Activated CD8-positive, alpha-beta memory T cell treated with anti-CD3 and anti-CD28 coated beads for 1 hour (primary cell): ENCODE data around the gene RELN.

Source experiments
- DNase-seq, 2 donors: peaks; one replicate each; pipeline ENCODE4 v3.0.0-alpha.2; 2020; ENCODE audit warnings: low read depth in 1 of 2; ENCODE audit errors: extremely low read depth in 1 of 2

The RELN gene

DNA sequence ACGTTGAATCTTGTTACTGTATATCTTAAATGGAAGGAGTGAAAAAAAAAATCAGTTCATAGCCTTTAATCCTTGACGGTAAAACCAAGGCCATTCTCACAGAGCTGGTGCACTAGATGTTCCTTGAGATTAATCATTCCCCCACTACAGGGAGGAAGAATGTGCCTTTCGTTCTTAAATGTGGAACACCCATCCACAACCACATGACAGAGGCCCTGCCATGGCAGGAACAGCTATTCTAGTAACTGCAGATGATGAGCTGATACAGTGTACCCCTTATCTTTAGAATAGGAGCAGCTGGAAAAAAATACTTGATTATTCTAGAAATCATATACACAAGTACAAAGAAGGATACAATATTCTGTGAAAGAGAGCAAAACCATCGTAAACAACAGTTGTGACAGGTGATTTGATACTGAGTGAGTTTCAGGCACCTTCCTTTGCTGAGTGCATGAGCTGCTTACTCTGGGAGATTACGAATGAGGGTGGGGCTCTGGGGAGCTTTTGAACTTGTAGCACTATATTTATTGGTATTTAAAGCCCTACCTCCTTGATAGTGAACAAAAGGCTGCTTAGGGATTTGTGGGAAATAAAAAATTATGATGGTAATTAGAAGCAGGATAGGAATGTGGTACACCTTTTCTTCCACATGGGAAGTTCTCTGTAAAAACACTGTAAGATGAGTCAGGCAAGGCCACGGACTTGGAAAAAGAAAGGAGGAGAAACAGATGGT, 299.1 kb downstream of the RELN start:
- DNase-seq, result no peak

DNA sequence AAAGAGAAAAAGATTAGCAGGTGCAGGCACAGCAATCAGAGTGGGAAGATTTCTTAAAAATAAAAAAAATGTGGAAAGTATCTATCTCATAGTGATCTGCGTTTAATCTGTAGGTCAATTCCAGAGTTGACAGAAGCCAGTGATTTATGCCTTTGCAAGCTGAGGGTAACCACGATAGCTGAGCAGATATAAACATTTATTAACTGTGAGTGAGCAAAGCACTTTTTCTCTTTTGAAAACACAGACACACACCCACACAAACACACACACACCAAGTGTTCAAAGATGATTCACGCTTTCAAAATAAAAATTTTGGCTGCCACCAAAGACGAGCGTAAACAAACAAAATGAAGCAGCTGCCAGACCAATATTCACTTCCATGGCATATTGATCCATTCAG, 300.2 kb downstream of the RELN start:
- no peak for DNase-seq

DNA sequence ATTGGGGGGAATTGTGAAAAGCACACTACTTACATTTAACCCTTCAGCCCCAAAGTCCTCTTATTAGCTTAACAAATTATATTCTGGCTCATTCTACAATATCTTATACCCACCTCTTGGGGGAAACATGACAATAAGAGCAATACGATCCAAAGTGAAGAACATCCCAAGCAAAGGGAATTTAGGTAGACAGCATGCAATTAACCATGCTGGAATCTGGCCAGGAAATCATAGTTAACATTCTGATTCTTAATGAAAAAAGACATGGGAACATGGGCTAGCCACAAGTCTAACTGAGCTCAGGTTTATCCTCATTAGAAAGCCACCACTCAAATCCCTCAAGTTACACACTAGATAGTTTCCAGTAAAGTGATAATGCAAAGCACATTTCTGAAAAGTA, 301.5 kb downstream of the RELN start:
- DNase-seq, result no peak

DNA sequence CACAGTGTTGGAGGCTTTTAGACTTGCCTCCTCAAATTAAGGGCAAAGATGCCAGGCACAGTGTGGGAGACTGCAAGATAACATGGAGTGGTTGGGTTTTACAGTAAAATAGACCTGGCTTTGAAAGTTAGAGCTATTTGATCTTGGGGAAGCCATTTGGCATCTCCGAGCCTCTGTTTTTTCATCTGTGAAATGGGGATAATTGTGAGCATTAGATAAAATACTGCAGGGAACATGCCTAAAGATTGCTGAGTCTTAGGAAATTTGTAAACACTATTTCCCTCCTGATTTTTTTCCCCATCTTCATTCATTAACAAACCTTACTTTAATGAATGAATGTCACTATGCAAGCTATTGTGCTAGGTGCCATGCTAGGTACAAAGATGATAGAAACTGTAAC, 302.2 kb downstream of the RELN start:
- DNase-seq, result no peak

DNA sequence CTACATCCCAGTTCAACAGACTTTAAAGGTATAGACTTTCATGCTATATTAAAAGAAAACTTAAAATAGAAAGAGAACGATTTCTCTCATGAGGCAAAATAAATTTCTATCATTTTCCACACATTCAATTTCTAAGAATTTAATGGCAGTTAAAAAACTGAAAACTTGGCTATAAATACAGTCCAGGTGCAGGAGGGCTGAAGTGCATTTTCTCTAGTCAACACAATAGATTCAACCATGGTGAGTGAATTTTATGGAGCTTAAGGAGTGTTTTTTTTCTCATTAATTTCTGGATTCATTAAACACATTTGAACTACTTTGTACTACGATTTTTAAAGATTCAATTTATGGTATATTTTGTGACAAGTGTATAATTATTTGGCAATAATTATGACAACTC, 302.7 kb downstream of the RELN start:
- DNase-seq, result no peak

DNA sequence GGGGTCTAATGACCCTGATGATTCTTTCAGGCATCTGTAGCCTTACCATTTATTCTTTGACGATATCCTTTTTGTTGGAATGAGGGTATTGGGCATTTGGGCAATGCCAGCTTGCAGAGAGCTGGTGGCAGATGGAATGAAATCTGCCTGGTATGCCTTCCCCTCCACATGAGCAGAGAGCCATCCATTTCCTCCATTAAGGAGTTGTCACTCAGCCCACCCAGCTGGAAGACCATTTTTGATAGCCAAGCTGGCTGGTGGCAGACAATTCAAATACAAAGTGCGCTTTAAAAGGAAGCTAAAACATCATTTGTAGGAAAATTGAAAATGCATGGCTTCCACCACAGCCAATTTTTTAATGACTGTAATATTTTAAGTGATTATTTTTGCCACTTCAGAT, 303.4 kb downstream of the RELN start:
- no peak for DNase-seq

DNA sequence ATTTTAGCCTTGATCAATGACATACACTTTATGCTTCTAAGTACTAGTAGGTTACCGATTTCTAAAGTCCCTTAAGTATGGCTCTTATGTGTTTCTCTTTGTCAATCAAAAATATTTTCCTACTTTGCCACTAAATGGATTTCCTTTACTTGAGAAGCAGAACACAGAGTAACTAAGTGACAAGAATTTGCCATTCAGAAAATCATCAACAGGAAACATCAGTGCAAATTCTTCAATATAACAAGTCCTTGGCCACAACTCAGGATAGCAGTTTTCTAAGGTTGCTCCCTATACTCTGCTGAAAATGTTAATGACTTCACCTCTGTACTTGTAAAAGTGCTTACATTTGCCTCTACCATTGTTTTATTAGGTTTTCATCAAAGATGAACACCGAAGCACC, 303.8 kb downstream of the RELN start:
- DNase-seq, result no peak

DNA sequence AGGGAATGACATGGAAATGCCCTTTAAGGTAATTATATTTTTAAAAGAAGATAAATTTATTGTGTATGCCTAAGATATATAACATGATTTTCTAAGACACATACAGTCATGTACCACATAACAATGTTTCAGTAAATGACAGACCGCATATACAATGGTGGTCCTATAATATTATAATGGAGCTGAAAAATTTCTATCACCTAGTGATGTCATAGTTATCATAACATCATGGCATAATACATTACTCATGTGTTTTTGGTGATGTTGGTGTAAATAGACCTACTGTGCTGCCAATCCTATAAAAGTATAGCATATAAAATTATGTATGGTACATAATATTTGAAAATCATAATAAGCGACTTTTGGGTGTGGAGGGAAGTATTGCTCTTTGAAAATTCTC, 306.1 kb downstream of the RELN start:
- no peak for DNase-seq

DNA sequence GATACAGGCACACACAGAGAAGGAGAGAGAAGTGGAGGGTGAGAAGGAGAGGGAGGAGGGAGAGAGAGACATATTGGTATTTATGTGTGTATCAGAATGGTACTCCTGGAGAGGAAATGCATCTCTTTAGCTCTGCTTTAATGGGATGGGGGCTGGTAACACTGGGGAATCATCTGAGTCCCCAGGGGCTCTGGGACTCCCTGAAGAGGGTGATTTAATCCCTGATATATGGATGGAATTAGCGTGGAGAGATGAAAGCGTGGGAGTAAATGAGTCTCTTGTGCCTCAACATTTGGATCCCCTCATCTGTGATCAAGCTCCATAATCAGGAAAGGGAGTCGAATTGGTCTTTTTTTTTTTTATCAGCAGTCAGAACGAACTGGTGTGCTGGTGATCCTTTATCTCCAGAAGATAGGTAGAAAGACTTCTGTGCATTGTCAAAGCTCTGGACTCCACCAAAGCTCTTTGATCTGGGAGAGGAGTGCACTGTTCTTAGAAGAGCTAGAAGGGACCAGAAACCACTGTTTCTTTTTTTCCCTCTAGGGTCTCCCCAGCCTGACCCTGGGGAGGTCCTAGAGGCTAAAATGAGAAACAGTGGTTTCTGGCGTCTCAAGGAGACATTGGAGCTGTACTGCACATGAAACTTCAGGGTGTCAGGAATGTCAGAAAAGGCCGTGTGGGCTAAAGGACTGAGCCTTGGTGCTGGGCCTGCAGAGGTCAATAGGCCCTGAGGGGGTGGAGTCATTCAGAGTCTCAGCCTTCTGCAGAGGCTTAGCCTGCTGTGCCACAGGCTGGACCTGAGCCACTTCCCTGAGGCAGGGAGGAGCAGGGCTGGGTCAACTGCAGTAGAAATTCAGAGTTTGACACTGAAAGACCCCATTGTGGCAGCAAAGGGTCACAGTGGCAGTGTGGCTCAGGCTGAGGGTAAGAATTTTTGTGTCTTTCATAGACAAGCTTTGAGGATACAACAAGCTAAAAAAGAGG, 309.0 kb downstream of the RELN start:
- no peak for DNase-seq

DNA sequence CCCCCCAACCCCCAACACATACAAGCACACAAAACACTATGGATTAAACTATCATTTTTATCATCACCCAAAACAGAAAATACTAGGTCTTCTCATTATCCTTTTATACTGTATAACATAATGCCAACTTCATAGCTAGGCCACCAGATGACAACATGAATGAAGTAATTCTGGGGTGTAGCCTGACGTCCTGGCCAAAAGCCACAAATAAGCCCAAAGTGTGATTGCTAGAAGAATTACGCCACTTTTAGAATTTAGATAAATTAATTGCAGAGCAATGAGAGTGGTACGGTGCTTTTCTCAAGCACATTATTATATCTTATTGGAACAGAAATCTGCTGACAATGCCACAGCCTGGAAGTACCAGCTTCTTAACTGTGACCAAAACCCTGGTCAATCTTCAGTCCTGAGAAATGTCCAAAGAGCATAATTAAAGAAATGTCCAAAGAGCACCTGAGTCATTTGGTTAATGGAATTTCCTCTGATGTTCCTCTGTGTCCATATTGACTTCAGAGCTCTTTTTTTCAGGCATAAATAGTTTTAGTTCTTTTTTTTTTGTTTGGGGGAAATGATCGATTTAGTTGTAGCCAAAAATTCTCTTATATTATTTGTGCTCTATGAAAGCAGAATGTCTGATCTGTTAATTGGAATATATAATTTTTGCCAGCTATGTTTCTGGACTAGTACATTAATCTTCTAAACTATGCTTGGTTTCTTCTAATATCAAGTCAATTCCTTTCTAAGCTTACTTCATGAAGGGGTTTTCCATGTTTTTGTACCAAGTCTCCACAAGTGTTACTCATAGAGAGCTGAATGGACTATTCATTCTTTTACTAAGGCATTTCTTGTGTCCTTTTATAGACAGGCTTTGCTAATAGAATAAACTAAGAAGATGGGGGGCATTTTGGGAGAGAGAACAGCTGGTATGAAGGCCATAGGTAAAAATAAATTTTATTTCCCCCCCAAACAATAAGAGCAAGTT, 310.0 kb downstream of the RELN start:
- DNase-seq, result no peak

DNA sequence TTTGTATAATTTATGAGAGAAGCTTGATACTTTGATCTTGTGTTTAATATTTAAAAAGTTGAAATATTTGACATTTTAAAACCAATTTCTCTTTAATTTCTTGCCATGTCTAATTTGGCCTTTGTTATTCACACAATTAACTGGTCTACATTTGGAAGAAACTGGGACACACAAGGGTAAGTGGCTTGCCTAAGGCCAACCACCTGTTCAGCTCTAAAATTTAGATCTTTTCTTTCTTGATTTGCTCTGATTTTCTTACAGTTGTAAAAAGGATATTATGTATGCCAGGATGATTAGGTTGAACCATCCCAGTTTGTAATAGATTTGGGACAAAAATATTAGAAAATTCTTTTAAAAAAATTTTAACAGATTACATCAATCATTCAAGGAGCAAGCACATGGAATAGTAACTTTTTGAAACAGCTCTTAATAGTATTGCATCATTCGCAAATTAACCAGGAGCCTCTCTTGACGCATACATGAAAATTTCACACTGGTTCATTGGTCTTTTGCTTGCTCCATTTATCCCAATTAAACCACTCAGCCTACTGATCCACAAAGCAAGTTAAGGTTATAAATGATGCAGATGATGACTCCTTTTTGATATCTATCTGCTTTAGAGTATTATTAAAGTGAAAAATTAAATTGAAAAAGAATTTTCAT, 321.0 kb downstream of the RELN start:
- no peak for DNase-seq

DNA sequence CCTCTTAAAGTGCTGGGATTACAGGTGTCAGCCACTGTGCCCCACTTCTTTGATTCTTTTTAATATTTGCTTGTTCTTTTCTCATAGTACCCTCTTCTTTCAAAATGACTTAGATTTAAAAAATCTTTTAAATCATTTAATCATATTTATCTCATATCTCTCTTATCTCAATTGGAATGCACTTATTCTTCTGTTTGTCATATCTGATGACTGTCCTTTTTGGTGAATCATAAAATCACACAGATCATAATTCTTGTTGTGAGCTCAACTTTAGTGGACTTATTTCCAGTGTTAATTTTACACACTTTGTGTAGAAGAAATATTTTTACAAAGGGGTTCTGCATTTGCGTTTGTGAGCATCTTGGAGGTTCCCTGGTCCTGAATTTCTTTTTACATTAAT, 323.1 kb downstream of the RELN start:
- DNase-seq, result no peak

DNA sequence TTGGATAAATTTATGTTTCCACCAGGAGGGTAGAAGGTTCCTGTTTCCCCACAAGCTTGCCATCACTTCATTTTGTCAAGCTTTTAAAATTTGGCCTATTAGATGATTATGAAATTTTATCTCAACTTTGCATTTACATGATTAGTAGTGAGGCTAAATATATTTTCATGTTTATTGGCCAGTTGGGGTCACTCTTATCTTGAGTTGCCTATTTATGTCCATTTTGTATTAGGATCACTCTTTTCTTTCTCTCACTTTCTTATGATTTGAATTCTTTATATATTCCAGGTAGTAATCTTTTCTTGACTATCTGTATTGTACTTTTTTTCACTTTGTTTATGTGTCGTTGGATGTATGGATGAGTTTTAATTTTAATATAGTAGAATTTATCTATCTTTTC, 324.9 kb downstream of the RELN start:
- no peak for DNase-seq

DNA sequence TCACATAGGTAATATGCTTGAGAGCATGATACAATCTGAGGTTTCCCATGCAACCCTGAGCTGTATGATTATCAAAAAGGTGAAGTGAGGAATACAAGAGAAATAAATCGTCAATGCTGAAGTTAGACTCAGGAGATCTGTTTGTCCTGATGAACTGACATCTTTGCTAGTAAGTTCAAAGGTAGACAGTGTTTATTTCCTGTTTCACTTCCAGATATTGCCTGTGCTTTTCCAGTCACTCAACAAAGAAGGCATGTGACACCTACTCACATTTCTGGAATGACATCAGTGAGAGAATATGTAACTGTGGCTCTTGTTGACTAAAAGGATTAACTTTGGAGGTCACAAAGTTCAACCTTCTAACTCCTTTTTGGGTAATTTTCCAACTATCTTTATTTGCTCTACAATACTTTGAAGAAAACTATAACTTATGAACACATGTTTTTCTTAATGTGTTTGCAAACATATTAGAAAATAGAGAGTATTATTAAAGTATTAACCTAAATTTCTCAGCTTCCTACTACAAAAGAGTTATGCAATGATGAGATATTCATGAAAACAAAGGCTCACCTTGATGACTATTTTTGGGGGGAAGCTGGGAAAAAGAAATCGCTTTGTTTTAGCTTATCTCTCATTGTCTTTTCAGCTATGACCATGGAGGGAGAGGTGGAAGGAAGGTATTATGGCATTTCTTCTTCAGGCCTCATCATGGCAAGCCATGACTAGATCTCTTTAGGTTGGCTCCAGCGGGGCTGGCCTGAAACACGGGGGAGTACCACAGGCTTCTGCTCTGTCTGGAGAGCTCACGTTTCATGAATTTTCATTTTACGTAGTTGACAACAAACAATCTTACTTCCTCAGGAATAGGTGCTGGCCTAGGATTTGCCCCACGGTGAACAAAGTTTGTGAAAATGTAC, 328.7 kb downstream of the RELN start:
- DNase-seq, result no peak

DNA sequence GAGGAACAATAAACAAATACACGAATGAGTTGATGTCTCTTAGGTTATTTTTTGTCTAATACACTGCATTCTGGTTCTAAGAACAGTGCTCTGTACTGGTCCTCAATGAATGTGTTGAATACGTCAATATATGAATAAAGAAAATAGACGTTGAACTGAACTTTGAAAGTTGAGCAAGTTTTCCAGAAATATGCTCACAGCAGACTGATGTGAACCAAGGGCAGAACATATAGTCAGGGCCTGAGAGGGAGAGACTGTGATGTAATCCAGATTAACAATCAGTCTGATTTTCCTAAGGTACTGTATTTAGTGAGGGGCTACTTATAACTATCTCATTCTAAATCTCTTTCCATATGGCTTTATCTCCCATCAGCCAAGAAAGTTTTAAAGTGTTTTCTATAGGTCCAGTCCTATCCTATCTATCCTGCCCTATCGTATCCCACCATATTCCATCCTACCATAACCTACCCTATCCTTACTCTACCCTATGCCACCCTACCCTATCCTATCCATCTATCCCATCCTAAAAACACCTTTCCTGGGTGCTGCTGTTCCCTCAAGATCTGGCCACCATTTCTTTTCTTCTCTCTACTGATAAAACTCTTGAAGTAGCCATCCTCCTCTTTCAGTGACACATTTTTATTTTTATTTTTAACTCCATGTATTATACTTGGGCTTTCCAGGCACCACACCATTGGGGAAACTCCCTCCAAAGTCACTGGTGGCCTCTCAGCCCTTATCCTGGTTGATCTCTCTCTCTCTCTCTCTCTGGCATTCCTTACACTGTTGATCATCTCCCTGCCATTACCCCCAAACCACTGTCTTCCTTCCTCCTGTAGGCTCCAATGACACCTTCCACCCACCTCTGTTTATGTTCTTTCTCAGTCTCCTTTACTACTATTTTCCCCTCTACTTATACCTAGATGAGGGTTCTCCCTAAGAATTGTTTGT, 331.1 kb downstream of the RELN start:
- DNase-seq, result no peak

DNA sequence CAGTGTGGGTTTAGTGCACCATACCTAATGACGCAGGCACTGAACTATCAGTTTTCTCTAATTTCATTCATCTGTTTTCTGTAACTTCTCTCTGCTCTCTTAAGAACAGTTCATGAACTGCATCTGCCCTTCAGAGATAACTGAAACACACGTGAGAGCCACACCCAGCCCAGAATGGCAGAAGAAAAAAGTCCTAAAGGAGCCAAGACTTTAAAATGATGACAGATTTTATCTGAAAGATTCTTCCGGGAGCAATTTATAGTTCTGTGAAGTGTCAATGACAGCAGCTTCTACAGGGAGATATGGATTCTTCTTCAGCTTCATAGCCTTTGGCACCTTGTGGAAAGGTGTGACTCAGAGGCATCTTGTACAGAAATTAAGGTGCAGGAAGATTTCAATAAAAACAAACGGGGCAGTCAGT, 332.0 kb downstream of the RELN start:
- DNase-seq, result no peak

DNA sequence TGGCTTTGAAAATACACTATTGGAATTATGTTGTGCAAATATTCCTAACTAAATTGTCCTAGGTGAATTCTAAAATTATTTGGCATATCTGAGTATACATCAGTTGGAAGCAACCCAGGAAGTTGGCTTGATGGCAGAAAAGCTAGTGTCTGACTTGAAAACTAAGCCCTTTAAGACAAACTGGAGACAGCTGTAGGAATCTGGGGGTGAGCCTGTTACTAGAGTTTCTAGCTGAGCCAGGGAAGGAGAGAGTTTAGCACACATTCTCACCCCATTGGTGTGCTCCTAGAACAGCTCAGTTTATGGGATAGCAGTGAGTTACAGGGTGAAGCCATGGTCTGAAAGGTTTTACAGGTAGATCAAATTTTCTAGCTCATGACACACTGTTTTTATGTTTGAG, 333.2 kb downstream of the RELN start:
- no peak for DNase-seq
